ENCODE results near the gene PLCD4.

DNA sequence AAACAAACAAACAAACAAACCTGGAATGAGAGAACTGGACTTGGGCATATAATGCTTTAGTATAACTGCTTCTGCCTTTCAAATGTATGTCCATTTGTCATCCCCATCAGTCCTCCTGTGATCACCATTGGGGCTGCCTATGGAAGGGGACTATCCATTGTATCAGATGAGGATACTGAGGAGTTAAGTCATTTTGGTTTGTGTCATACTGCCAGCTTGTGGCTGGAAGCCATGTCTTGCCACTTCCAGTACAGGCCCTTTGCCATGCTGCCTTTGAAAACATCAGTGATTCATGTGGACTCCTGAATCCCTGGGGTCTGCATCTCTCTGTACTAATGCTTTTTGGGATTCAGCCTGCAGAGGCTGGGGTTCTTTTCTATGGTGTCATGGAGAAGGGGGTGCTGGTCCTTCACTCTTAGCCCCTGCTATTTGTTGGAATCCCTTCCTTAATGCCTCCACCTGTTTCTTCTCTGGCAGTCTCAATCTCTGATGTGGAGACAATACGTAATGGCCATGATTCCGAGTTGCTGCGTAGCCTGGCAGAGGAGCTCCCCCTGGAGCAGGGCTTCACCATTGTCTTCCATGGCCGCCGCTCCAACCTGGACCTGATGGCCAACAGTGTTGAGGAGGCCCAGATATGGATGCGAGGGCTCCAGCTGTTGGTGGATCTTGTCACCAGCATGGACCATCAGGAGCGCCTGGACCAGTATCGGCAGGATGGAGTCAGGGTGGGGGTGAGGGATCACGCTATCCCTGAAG lies 10.6 kb downstream of the PLCD4 start:
- TF ChIP-seq POLR2A (IDR thresholded peaks at IDR 0.05; ENCODE audit: low read depth, low read length) (no peak), TAF1 (IDR thresholded peaks at IDR 0.05; ENCODE audit: borderline replicate concordance, low read depth, low read length) (no peak), POLR2AphosphoS5 (IDR thresholded peaks at IDR 0.05; ENCODE audit: low read depth, low read length) (no peak)

Data from GM12892 (cell line).